ENCODE measurements around the gene HSPA8. TPM values are rescaled to one million over a fixed set of nuclear protein-coding genes. Genes with fewer than 3 reads are reported as not detected.

Gene HSPA8
- polyA plus RNA-seq, 1 of the 3 experiments (the other 2 are of a cell fraction): 2,088 TPM

- Histone ChIP-seq H3K27ac (ENCODE audit: low read depth in 2 of 2, low read length in 1 of 2) (no peak overlapping the region), H3K9ac (no peak overlapping the region), H3K27me3 (ENCODE audit: insufficient read depth) (no peaks in the 10 kb centered on the region), H2AFZ (ENCODE audit: low read depth) (no peak overlapping the region), H3K36me3 (replicated peaks in 1 of 2; ENCODE audit: control insufficient read depth in 1 of 2, insufficient read depth in 2 of 2, low read length in 1 of 2) (no peaks in the 10 kb centered on the region), H3K79me2 (ENCODE audit: insufficient read depth) (no peaks in the 10 kb centered on the region), H3K4me3 (ENCODE audit: low read depth in 2 of 2, low read length in 1 of 2) (no peak overlapping the region), H3F3A (replicated peaks; ENCODE audit: insufficient read depth) (peaks cover 6% of the 10 kb centered on the region), H3K4me1 (ENCODE audit: control insufficient read depth in 1 of 2, insufficient read depth in 2 of 2, low read depth in 1 of 2, low read length in 1 of 2) (no peaks in the 10 kb centered on the region), H3K9me2 (no peaks in the 10 kb centered on the region), H4K20me1 (ENCODE audit: insufficient read depth) (no peaks in the 10 kb centered on the region), H3K9me3 (no peaks in the 10 kb centered on the region), H3K4me2 (no peak overlapping the region)
- POLR2A ChIA-PET: interaction anchor here (1.1 to 1.3 kb wide), 2 partner anchors 10 to 15 kb away, joined by 5 to 6 read pairs; partner anchors contain the start of gene HSPA8
- DNase-seq: no peak
- WGBS (ENCODE audit: low lambda C conversion rate): 75% methylated on average over 18 of the region's 18 CpGs
- no peak for TF ChIP-seq REST (IDR thresholded peaks at IDR 0.05; ENCODE audit: low read depth, low read length)
- TF ChIP-seq RAD21 (IDR thresholded peaks at IDR 0.05; ENCODE audit: low read length): no peak
- no peak for TF ChIP-seq RFX5 (IDR thresholded peaks at IDR 0.05; ENCODE audit: low read length)
- no peak for TF ChIP-seq JUND (IDR thresholded peaks at IDR 0.05)
- TF ChIP-seq CTCF (IDR thresholded peaks at IDR 0.05): no peak
- TF ChIP-seq YY1 (IDR thresholded peaks at IDR 0.05; ENCODE audit: low read depth): no peak
- TF ChIP-seq NFIC (IDR thresholded peaks at IDR 0.05; ENCODE audit: borderline replicate concordance): no peak
- no peak for TF ChIP-seq RXRA (IDR thresholded peaks at IDR 0.05; ENCODE audit: borderline replicate concordance, low read depth)
- TF ChIP-seq TCF12 (IDR thresholded peaks at IDR 0.05): no peak
- no peak for TF ChIP-seq POLR2AphosphoS5 (IDR thresholded peaks at IDR 0.05; ENCODE audit: low read depth, low read length)
- TF ChIP-seq MEF2A (IDR thresholded peaks at IDR 0.05; ENCODE audit: borderline replicate concordance, low read depth): no peak
- TF ChIP-seq MXI1 (IDR thresholded peaks at IDR 0.05; ENCODE audit: low read depth, low read length): no peak
- no peak for TF ChIP-seq EP300 (IDR thresholded peaks at IDR 0.05; ENCODE audit: borderline replicate concordance in 1 of 2, low read depth in 1 of 2, low read length in 1 of 2)
- no peak for TF ChIP-seq TEAD4 (IDR thresholded peaks at IDR 0.05; ENCODE audit: borderline replicate concordance, insufficient read depth)
- no peak for TF ChIP-seq ELF1 (IDR thresholded peaks at IDR 0.05)
- no peak for TF ChIP-seq NRF1 (IDR thresholded peaks at IDR 0.05; ENCODE audit: low read depth, low read length)
- TF ChIP-seq, protein P1, sequence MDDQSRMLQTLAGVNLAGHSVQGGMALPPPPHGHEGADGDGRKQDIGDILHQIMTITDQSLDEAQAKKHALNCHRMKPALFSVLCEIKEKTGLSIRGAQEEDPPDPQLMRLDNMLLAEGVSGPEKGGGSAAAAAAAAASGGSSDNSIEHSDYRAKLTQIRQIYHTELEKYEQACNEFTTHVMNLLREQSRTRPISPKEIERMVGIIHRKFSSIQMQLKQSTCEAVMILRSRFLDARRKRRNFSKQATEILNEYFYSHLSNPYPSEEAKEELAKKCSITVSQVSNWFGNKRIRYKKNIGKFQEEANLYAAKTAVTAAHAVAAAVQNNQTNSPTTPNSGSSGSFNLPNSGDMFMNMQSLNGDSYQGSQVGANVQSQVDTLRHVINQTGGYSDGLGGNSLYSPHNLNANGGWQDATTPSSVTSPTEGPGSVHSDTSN (IDR thresholded peaks at IDR 0.05): no peak
- TF ChIP-seq FOSL2 (IDR thresholded peaks at IDR 0.05; ENCODE audit: borderline replicate concordance, low read depth): no peak
- TF ChIP-seq CHD2 (IDR thresholded peaks at IDR 0.05; ENCODE audit: low read length, partially characterized antibody): no peak
- CTCF ChIA-PET: interaction anchor here (1.8 to 4.9 kb wide), 4 partner anchors 10 to 266 kb away, joined by 5 to 34 read pairs (median 12); no protein-coding TSS in a partner anchor
Measured at GRCh38 chr11:123047266-123047946, 14.5 kb downstream of the HSPA8 start.
